Measurements from ENCODE around the gene CDH16. TPM values are rescaled to one million over a fixed set of nuclear protein-coding genes. Genes with fewer than 3 reads are reported as not detected.

Gene CDH16
- total and polyA plus RNA-seq, 2 of the 13 experiments (the other 11 are each of a cell fraction or from before 2014, with no cell fraction given) = 2.7 to 3.9 TPM

DNA sequence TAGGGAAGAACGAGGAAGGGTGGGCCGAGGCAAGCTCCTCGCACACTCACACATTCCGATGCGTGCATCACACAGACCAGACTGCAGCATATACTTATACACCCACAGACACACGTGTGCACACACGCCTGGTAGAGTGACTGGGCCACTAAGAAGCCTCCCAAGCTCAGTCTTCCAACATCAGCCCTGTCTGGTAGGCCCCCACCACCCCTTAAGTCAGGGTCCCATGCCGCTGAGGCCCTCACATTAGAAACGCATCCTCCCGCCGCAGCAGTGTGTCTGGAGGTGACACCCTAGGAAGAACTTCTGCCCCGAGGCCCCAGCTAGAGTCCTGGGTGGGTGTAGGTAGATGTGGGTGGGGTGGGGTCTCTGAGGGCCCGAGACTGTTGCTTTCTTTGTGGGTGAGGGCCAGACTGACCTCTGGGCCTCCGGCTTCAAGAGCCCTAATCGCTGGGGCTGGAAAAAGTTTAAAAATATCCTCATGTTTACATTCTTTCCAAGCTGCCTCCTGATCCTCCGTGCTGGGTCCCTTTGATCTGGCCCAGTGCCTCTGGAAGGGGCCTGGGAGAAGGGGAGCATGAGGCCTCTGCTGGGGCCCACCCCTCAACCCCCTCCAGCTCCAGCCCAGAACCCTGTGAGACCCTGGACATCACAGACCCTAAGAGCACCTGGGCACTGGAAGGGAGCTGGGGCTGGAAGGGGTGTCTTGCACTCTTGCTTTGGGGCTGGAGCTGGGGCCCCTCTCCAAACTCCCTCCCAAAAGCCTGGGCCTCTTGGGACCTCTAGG lies 13.6 kb downstream of the CDH16 start (continued):
- TF ChIP-seq ZNF101 (CRISPR knock-in tag; IDR thresholded peaks at IDR 0.05; ENCODE audit: borderline replicate concordance, low read depth) (no peak), ERF (CRISPR knock-in tag; IDR thresholded peaks at IDR 0.05) (peak; percentile 53; the same call in 1 of the 2 replicates), SMYD3 (CRISPR knock-in tag; IDR thresholded peaks at IDR 0.05) (no peak), ZNF841 (CRISPR knock-in tag; IDR thresholded peaks at IDR 0.05; ENCODE audit: borderline replicate concordance) (no peak), HMG20A (CRISPR knock-in tag; IDR thresholded peaks at IDR 0.05; ENCODE audit: borderline replicate concordance) (peak; percentile 77; the same call in 1 of the 2 replicates), ARNTL (CRISPR knock-in tag; IDR thresholded peaks at IDR 0.05) (no peak; the same call in 1 of the 2 replicates), ZNF616 (CRISPR knock-in tag; IDR thresholded peaks at IDR 0.05; ENCODE audit: low read depth) (no peak), FOSL2 (CRISPR knock-in tag; IDR thresholded peaks at IDR 0.05) (peak; percentile 32), E2F1 (CRISPR knock-in tag; IDR thresholded peaks at IDR 0.05) (0 out of 2 replicates have a peak, but pooled peaks have one; percentile 24), THYN1 (CRISPR knock-in tag; IDR thresholded peaks at IDR 0.05; ENCODE audit: borderline replicate concordance, low read depth) (no peak), MAFF (IDR thresholded peaks at IDR 0.05; ENCODE audit: low read depth, low read length) (no peak), ZBTB42 (CRISPR knock-in tag; IDR thresholded peaks at IDR 0.05) (0 out of 2 replicates have a peak, but pooled peaks have one; percentile 51), KDM5B (CRISPR knock-in tag; IDR thresholded peaks at IDR 0.05; ENCODE audit: borderline replicate concordance) (no peak)
- TF ChIP-seq, protein P1, sequence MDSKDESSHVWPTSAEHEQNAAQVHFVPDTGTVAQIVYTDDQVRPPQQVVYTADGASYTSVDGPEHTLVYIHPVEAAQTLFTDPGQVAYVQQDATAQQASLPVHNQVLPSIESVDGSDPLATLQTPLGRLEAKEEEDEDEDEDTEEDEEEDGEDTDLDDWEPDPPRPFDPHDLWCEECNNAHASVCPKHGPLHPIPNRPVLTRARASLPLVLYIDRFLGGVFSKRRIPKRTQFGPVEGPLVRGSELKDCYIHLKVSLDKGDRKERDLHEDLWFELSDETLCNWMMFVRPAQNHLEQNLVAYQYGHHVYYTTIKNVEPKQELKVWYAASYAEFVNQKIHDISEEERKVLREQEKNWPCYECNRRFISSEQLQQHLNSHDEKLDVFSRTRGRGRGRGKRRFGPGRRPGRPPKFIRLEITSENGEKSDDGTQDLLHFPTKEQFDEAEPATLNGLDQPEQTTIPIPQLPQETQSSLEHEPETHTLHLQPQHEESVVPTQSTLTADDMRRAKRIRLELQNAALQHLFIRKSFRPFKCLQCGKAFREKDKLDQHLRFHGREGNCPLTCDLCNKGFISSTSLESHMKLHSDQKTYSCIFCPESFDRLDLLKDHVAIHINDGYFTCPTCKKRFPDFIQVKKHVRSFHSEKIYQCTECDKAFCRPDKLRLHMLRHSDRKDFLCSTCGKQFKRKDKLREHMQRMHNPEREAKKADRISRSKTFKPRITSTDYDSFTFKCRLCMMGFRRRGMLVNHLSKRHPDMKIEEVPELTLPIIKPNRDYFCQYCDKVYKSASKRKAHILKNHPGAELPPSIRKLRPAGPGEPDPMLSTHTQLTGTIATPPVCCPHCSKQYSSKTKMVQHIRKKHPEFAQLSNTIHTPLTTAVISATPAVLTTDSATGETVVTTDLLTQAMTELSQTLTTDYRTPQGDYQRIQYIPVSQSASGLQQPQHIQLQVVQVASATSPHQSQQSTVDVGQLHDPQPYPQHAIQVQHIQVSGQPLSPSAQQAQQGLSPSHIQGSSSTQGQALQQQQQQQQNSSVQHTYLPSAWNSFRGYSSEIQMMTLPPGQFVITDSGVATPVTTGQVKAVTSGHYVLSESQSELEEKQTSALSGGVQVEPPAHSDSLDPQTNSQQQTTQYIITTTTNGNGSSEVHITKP (CRISPR knock-in tag; IDR thresholded peaks at IDR 0.05; ENCODE audit: low read depth) = no peak; the same call in 1 of the 2 replicates
- TF ChIP-seq, protein P2, sequence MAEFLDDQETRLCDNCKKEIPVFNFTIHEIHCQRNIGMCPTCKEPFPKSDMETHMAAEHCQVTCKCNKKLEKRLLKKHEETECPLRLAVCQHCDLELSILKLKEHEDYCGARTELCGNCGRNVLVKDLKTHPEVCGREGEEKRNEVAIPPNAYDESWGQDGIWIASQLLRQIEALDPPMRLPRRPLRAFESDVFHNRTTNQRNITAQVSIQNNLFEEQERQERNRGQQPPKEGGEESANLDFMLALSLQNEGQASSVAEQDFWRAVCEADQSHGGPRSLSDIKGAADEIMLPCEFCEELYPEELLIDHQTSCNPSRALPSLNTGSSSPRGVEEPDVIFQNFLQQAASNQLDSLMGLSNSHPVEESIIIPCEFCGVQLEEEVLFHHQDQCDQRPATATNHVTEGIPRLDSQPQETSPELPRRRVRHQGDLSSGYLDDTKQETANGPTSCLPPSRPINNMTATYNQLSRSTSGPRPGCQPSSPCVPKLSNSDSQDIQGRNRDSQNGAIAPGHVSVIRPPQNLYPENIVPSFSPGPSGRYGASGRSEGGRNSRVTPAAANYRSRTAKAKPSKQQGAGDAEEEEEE (CRISPR knock-in tag; IDR thresholded peaks at IDR 0.05; ENCODE audit: borderline replicate concordance) = 0 out of 2 replicates have a peak, but pooled peaks have one; percentile 74
- TF ChIP-seq, protein P3, sequence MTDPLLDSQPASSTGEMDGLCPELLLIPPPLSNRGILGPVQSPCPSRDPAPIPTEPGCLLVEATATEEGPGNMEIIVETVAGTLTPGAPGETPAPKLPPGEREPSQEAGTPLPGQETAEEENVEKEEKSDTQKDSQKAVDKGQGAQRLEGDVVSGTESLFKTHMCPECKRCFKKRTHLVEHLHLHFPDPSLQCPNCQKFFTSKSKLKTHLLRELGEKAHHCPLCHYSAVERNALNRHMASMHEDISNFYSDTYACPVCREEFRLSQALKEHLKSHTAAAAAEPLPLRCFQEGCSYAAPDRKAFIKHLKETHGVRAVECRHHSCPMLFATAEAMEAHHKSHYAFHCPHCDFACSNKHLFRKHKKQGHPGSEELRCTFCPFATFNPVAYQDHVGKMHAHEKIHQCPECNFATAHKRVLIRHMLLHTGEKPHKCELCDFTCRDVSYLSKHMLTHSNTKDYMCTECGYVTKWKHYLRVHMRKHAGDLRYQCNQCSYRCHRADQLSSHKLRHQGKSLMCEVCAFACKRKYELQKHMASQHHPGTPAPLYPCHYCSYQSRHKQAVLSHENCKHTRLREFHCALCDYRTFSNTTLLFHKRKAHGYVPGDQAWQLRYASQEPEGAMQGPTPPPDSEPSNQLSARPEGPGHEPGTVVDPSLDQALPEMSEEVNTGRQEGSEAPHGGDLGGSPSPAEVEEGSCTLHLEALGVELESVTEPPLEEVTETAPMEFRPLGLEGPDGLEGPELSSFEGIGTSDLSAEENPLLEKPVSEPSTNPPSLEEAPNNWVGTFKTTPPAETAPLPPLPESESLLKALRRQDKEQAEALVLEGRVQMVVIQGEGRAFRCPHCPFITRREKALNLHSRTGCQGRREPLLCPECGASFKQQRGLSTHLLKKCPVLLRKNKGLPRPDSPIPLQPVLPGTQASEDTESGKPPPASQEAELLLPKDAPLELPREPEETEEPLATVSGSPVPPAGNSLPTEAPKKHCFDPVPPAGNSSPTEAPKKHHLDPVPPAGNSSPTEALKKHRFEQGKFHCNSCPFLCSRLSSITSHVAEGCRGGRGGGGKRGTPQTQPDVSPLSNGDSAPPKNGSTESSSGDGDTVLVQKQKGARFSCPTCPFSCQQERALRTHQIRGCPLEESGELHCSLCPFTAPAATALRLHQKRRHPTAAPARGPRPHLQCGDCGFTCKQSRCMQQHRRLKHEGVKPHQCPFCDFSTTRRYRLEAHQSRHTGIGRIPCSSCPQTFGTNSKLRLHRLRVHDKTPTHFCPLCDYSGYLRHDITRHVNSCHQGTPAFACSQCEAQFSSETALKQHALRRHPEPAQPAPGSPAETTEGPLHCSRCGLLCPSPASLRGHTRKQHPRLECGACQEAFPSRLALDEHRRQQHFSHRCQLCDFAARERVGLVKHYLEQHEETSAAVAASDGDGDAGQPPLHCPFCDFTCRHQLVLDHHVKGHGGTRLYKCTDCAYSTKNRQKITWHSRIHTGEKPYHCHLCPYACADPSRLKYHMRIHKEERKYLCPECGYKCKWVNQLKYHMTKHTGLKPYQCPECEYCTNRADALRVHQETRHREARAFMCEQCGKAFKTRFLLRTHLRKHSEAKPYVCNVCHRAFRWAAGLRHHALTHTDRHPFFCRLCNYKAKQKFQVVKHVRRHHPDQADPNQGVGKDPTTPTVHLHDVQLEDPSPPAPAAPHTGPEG (CRISPR knock-in tag; IDR thresholded peaks at IDR 0.05) = 0 out of 2 replicates have a peak, but pooled peaks have one; percentile 7

Data from HepG2 (cell line).